ENCODE results near the gene RNF215.
A peak's percentile ranks its signal among the peaks of the same experiment; 100 is the strongest.

Gene RNF215

DNA sequence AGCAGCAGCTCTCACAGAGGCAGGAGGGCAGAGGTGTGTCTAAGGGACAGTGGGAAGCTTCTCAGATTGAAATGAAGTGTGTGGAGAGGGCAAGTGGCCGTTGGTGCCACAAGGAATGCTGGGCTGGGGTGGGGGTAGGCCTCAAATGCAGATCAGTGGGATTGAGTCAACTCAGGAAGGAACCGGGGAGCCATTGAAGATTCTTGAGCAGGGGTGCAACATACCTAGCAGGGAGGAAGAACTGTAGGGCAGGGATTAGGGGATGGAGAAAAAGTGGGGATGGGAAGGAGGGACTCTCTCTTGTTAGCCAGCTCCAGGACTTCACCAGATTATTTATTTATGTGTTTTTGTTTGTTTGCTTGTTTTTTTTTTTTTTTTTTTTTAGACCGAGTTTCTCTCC lies 6.7 kb upstream of the RNF215 start:
- DNase-seq: no peak

DNA sequence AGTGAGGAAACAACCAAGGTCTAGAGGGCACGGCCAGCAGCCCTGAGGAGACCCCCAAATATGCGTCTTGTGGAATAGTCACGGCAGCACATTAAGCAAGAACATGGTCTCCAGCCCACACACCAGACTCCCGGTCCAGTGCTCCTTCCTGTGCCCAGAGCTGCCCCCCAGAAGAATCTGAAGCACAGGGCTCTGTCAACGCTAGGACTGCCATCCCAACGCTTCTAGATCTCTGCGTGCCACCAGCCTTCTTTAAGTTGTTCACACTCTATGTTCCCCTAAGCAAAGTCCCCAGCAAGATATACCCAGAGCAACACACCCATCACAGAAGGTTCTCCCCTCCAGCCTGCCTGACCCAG lies 6.1 kb upstream of the RNF215 start:
- DNase-seq: no peak

DNA sequence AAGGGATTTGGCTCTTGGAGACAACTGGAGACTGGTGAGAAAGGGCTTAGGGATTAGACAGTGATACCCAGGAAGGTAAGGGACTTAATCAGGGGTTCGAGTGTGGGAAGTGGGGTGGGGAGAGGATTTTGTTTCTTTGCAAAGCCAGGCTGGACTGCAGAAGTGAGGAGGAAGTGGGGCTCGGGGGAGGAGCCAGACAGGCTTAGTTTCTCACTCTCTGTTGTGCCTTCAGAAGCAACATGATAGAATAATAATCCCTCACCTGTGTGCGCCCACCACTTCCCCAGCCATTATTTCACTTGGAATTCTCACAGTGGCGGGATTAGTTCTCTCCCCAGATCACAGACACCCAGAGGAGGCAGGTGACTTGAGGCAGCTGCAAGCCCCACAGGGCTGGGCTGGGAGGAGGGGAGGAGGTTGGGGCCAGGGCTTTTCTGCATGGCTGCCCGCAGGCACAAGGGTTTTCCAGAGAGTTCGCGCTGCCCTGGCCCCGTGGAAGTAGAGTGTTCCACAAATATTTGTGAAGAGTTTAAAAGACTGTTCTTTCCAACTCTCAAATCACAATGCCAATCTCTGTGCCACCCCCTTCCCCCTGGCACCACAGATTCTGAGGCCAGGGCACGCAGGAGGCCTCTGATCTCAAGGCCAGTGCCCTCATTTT lies 5.6 kb upstream of the RNF215 start:
- DNase-seq: no peak

DNA sequence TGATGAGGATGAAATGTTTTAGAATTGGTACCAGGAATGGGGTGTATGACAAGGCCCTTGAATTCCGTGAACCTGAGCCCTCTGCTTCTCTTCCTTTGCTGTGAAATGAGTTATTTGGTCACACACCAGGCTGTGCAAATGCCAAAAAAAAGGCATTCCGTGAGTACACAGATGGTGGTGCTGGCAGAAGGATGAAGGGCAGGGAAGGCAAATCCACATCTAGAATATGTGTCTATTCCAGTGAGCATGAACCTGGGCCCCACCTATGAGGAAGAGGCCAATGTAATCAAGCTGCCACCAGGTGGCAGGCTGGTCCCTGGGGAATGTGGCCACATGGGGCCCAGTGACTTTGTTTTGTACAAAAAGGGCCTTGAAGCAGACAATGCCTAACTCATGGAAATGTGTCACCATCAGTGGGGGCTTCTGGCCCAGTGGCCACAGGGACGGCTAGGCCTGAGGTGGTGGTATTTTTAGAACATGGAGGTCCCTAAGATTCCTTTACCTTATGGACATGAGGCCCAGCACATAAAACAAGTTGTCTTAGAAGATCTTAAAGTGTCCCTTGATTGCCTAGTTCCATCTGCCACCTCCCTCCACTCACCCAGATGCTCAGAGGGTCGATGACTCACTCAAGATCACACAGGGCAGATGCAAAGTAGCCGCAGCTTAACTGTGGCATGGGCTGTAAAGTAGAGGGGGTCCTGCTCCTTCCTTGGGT lies 3.9 kb upstream of the RNF215 start:
- DNase-seq: peak; percentile 61 to 64

DNA sequence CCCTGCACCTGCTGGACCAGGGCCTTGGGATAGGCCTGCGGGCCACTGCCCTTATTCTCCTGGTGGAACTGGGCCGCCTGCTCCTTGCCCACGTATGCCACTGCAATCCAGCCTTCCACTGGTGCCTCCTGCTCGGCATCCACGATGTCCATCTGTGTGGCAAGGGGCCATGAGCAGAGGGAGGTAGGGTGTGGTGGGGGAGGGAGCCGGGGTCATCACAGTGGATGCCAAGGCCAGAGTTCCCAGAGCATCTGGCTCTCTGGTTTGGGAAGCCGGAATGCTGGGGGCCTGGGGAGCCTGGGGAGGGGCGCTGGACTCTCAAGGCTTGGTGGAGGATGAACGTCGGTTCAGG lies 627 bp downstream of the RNF215 start:
- DNase-seq: no peak

DNA sequence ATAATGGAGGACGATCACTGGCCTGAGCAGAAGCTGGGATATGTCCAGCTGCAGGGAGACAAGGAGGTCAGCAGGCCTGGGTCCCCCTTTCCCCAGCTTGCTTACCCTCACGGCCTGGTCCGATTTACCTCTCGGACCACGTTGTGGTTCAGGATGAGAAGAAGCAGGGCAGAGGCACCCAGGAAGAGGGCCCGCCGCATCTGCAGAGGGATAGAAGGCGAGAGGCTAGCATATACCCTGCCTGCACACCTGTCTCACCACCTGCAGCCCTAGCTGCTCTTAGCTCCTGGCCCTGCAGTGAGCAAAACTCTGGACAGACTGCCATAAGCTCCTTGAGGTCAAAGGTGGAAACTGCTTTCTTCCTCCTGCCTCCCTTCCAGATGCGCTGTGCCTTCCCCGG lies 1.3 kb downstream of the RNF215 start:
- no peak for DNase-seq

DNA sequence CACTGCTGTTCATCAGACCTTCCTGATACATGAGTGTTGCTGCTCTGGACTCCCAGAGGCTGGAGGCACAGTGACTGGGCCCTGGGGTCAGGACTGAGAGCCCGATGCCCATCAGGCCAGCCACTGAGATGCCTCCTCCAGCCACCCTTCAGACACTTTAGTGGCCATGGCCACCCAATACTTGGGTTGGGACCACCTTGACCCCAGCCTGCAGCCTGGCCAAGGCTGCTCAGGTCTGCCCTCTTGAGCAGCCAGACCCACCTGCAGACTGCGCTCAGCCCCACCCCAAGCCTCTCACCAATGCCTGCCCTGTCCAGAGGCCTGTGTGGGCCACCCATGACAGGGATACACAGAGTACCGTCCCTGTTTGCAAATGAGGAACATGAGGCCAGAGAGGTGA lies 4.2 kb downstream of the RNF215 start:
- DNase-seq: no peak

DNA sequence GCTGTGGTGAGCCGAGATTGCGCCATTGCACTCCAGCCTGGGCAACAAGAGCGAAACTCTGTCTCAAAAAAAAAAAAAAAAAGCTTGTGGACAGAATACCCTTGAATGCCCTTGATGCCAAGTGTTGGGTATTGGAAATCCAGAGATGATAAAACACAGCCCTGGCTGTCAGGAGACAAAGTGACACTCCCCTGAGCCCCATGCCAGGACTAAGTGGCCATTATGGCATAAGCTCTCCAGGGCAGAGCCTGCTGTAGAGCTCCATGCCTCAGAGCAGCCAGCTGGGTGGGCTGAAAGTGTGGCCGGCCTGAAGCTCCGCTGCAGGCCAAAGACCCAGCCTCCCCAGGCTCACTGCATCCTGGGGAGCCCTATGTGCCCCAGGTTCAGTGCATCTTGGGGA lies 4.9 kb downstream of the RNF215 start:
- DNase-seq: no peak

DNA sequence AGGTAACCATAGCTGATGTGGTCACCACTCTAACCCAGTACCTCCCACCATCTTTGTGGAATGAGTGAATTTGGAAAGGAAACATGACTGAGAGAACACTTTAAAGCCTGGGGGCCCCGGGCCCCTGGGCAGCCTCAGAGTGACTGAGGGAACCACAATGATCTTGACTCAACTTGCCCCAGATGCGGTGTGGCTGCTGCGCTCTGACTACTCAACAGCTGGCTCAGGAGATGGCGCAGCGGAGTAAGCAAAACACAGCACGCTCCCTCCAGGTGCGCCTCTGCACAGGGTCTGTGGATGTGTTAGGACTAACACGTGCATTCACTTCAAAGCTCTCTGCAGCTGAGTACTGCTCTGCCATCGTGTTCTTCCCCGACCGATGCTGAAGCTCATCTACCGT lies 5.9 kb downstream of the RNF215 start:
- no peak for DNase-seq

DNA sequence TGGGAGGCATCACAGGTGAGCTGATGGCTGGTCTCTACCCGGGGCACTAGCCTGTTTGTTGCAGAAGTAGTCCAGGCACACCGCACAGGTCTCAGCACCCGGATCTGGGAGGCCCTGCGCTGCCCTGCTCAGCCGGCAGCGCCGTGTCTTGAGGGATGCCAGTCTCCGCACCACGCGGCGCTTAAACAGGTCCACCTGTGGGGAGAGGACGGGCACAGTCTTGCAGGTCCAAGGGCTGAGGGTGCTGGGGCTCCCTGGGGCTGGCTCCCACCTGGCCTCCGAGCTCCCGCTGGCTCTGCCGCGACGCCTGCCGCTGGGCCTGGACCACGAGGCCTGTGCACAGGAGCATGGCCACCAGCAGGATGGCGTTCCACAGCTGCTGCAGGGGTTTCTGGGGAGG lies 7.2 kb downstream of the RNF215 start:
- DNase-seq: no peak

DNA sequence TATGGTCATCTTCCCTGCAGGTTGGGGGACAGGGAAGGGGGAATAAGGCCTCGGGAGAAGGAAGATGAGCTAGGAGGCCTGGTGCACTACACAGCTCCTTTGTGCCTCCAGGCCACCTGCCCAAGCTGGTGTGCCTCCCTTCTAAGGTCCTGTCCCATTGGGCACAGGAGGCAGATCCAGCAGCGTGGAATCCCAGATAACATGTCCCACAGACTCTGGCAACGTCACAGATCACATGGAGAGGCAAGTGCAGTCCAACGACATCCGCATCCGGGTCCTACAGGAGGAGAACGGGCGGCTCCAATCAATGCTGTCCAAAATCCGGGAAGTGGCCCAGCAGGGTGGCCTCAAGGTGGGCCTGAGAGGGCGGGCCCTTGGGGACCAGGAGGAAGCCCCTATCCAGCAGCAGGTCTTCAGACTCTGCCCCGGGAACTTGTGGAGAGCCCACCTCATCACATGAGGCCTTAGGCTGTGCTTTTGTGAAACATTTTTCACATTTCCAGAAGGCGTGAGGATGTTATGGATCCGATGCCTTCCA lies 11.8 kb downstream of the RNF215 start:
- DNase-seq: no peak

DNA sequence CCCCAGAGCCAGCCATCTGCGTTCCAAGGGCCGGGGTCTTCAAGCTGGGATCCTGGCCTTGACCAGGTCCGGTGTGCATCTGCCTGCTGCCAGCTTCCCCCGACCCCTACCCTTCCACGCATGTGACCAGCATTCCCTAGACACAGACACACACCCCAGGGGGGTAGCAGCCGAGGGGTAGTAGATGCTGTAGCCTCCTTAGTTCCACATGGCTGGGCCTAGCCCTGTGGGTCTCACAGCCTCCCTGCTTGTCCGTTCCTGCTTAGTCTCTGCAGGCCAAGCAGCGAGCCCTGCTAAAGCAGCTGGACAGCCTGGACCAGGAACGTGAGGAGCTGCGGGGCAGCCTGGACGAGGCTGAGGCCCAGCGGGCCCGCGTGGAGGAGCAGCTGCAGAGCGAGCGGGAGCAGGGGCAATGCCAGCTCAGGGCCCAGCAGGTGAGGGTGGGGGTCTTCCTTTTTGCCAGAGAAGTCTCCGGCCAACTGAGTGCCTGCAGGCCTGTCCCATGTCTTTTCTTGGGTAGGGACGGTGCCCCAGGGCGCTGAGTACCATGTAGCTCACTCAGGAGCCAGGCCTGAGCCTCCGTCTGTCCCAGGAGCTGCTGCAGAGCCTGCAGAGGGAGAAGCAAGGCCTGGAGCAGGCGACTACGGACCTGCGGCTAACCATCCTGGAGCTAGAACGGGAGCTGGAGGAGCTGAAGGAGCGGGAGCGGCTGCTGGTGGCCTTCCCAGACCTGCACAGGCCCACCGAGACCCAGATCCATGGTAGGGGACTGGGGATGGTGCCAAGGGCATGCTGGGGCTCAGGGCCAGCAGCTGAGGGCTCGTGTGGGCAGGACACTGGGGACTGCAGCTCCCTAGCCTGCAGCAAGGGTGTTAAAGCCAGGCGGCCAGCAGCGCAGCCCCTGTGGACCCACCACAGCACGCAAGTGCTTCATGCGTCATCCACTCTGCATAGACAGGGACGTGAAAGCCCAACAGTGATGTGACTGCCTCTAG lies 13.6 kb downstream of the RNF215 start:
- no peak for DNase-seq

DNA sequence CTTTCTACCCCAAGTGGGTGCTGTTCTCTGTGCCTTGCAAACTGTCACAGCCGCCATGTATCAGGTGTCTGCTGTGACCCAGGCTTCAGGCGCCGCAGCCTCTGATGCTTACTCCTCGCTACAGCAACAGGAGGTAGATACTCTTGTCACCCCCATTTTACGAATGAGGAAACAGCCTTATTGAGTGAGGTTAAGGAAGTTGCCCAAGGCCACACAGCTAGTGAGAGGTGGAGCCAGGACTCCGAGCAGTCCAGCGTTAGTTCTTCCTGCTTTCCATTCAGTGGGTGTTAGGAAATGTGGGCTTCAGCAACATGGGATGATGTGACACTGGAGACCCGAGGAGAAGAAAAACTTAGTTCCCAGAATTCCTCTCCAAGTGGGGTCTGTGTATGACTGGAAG lies 14.3 kb downstream of the RNF215 start:
- DNase-seq: no peak

DNA sequence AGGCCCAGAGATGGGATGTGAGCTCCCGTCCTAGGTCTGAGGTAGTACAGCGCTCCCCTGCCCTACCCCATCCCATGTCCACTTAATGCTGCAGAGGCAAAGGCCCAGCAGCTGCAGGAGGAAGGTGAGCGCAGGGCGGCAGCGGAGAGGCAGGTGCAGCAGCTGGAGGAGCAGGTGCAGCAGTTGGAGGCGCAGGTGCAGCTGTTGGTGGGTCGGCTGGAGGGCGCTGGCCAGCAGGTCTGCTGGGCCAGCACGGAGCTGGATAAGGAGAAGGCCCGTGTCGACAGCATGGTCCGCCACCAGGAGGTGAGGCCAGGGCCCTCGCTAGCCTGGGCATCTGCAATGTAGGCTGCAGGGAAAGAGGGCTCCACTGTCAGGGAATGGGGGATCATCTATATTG lies 15.2 kb downstream of the RNF215 start:
- DNase-seq: no peak

DNA sequence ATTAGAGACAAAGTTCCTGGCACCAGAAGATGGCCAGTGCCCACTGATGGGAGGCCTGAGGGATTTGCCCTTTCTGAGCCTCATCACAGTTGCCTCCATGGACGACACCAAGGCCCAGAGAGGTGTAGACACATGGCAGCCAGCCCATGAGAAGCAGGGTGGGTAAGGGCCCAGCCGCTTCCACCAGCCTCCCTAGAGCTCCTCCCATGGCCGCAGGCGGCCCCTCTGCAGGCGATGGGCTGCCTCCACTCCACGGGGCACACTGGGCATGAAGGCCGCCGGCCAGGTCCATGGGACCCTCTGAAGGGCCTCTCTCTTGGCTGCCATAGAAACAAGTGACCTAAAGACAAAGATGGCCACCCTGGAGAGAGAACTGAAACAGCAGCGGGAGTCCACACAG lies 15.9 kb downstream of the RNF215 start:
- no peak for DNase-seq

DNA sequence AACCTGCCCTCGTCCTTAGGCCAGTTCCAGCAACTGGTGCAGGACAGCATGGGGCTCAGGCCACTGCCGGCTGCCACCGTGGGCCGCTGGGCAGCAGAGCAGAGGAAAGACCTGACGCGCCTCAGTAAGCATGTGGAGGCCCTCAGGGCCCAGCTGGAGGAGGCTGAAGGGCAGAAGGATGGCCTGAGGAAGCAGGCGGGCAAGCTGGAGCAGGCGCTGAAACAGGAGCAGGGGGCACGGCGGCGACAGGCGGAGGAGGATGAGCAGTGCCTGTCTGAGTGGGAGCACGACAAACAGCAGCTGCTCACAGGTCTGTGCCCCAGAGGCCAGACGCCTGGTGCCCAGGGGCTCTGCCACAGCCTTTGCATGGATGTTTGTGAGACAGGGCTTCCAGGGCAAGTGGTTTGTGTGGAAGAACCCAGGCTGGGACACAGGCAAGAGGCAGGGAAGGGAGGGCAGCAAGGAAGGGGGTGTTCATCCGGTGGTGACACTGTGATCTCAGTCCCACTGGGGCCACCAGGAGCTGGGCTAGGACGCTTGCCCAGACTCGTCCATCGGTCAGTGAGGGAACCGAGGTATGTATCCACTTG lies 16.5 kb downstream of the RNF215 start:
- no peak for DNase-seq

DNA sequence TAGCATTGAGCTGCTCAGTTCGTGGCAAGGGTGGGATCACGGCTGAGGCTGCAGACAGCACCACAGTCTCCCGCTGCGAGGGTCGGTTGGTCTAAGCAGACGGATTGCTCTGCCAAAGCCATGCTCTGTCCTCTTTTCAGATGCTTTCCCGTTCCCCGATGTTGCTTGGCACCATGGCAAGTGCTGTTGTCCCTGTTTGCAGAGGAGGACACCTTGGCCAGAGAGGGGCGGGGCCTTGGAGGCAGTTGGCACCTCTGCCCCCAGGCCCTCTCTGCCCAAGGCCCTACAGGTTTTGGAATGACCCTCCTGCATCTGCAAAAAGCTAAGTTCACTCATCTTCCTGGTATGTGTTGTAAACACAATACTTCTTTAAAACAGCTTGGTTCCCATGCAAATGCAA lies 18.8 kb downstream of the RNF215 start:
- no peak for DNase-seq

DNA sequence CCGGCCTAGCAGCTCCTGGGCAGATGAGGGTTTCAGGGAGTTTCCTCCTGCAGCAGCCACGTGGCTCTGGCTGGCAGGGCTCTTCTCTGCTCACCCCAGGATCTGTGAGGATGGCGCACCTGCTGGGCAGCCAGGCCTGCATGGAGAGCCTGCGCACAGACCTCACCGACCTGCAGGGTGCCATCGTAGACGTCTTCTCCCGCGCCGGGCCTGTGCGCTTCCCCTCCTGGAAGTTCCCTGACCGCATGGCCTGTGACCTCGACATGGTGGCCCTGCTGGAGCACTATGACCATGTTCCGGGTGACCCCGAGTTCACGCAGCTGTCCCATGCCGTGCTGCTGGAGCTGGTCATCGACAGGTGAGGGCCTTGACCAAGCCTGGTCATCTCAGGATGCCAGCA lies 21.3 kb downstream of the RNF215 start:
- no peak for DNase-seq

DNA sequence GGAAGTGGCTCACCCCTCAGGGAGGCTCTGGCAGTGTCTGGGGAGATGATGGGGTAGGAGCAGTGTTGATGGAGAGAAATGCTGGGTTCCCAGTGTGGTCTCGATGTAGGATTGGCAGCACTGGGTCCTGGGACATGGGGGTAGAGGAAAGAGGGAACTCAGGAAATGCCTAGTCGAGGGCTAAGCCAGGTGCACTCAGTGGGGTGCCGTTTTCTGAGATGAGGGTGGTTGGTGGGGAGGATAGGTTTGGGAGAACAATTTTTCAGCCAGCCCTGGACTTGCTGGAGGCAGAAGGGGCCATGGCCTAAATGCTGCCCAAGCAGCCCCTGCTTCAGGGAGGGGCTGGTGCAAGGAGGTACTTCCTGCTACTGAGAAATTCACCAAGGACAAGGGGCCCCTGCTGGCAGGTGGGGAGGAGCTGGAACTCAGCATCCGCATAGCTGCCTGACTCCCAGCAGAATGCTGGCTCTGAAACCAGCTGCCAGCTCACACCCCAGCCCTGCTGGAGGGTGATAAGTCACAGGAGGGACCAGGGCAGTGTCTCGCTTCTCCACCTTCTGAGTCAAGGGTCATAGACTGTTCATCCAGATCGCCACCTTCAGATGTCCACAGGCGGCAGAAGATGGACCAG lies 24.4 kb downstream of the RNF215 start:
- no peak for DNase-seq

DNA sequence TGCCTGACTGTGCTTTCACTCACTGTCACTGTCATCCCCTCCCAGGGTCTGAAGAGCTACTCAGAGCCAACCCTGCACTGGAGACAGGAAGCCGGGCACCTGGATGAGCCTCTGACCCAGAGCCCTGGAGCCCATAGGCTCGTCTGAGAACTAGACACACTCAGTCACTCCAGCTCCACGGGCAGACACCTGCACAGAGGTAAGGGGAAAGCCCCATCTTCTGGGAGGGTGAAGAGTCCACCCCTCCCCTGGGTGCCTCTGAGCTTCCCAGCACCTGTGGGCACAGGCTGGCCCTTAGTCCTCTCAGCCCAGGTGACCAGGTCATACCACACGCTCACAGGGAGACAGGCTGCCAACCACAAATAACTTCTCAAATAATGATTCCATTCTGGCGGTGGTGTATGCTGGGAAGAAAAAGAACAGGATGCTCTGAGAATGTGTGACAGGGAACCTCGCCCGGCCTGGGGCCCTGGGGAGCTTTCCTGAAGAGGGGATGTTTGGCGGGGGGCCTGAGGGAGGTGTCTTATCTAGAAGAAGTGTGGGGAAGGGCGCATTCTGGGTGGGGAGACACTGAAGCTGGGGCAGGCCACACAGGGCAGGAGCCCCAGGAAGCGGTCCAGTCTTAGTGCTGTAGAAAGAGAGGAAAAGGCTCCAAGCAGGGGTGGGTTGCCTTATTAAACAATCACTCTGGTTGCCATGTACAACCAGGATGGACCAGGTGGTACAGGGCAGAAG lies 25.1 kb downstream of the RNF215 start:
- no peak for DNase-seq

DNA sequence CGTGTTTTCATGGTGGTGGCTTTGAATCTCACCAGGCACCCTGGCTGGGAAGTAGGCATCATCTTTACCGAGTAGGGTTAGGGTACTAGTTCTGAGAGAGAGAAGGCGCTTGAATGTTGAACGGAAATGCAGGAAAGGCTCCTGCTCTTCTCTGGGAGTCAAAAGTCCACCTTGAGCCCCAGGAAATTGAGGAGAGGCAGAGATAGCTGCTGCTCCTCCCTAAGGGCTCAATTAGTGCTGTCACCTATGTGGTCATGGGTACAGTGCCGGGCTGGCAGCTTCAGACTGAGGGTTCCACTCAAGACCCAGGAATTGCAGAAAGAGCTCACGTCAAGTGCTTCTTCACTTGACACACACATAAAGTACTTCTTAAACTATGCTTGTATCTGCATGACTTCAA lies 28.7 kb downstream of the RNF215 start:
- DNase-seq: no peak

DNA sequence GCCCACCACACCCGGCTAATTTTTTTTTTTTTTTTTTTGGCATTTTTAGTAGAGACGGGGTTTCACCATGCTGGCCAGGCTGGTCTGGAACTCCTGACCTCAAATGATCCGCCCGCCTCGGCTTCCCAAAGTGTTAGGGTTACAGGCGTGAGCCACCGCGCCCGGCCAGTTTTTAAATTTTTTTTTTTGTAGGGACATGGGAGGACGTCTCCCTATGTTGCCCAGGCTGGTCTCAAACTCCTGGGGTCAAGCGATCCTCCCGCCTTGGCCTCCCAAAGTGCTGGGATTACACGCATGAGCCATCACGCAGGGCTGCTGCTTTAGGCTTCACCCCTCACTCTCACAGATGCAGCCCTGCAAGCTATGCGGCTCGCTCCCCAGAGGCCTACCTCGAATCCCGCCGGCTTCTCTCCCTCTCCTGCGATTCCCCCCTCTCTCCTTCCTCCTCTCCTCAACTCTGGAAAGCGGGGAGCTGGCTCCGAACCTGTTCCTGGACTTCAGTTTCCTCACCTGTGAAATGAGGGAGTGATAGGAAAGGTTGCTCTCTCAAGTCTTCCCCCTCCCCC lies 29.5 kb downstream of the RNF215 start:
- DNase-seq: no peak
